GM21515 (cell line): ENCODE data around the gene GAS6.

Experiments
- ATAC-seq: cut with Tn5 transposase; IDR thresholded peaks from one replicate; pipeline ENCODE4 v1.9.1; 2021; ENCODE audit not compliant: unreplicated experiment

Gene GAS6

DNA sequence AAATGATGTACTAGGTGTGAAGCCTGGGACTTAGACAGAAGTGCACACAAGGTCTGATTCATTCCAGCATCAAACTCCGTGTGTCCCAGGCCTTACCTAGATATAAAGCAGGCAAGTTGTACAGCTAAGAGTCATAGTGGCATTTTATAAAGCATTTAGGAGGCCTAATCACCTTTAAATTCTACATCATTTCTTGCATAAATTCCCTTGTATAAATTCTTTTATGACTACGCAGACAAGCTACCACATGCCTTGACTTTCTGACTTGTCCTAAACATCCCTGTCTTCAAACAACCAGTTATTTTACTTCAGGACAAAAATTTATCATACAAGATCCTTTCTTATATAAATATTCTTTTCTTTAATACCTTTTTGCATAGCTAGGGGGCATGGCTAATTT is 82.3 kb downstream of the GAS6 start:
- ATAC-seq: no peak

DNA sequence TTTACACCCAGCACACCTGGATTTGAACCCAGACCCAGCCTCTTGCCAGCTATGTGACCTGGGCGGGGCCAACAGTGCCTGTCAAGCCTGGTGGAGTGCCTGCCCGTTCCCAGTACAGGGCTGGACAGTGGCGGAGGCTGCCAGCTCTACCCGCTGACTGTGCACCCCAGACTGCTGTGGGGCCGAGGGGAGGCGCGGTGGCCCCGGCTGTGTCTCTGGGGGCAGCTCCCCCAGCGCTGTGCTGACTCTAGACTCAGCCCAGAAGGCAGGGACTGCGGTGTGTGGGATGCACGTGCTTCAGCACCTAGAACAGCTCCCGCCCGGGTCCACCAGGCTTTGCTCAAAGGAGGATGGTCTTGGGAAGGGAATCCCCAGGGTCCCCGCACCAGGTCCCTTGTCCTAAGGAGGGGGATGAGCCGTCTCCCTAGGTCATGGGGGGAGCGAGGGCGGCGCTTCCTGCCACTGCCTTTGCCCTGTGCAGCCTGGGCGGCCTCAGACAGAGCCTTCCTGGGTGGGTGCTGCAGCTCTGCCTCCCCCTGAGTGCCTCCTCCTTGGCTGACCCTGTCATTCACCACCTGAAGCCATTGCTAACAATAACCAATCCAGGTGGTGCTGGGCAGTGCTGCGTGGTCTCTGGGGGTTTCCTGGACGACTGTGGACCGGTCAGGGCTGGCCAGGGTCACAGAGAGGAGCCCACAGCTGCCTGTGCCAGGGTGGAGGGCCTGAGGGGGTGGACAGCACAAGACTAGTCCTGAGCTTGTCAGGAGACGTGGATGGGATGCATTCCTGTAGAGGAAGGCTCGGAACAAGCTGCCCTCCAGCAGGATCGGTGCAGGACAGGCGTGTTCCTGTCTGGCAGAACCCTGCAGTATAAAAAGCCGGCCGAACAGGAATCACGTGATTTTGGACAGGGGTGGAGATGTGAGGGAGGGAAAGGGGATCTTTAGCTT is 86.3 kb downstream of the GAS6 start:
- ATAC-seq: no peak

DNA sequence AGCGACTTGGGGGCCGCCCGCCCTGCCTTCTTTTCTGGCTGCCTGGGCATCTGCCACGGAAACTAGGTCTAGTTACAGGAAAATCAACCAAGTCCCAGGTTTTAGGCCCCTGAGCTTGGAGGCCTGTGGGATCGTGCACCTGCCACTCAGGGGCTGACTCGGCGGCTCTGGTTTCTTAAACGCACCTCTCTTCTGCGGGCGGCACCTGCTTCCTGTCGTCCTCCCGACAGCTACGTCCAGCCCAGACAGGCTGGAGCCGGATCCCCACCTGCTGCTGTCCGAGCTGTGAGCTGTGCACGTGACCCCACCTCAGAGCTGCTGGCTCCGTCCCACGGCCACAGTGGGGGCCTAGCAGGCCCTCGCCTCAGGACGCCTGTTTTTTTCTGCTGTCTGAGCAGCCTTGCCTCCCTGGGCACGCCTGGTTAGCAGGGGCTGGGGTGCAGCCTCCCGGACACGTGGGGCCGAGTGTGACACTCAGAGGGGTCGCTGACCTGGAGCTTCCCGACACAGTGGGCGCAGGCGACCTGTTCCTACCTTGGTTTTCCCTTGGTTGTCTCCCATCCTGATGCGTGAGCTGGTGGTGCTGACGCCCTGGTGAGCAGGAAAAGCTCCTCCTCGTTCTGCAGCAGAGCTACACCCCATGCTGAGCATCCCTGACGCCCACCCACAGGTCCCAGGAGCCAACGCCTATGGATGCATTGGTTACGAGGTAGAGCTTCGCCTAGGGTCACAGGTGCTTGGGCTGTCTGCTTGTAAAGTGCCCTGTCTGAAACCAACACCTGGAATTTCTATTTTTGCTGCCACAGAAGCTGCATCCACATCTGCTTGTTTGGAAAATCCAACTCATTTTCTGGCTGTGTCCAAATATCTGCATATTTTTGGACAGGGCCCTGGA is 87.4 kb downstream of the GAS6 start:
- ATAC-seq: no peak

DNA sequence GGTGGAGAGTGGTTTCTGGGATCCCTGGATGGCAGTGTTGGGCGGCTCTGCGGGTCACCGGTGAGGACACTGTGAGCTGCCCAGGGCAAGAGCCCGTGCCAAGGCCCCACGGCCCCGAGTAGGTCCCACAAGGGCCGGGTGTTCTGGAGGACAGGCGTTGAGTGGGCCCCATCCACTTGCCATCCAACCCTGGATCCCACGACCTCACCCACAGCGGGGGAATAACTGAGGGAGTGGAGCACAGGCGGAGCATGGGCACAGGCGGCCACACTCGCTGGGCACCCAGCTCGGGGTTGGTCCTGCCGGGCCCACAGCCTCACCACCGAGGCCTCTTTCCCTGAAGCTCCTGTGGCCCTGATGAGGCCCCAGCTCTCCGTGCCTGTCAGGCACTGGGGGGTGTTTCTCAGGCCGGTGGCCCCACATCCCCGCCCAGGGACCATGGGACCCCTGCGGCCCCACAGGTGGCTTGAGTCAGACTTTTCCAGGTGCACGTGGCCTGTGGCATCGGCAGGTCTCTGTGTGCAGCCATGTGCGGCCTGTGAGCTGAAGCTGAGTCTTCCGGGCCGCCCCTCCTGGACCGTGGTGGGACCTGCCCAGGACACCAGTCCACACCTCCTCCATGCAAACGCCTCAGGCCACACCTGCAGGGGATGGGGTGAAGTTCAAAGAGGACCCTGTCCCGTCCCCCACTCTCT is 88.3 kb downstream of the GAS6 start:
- ATAC-seq: no peak

DNA sequence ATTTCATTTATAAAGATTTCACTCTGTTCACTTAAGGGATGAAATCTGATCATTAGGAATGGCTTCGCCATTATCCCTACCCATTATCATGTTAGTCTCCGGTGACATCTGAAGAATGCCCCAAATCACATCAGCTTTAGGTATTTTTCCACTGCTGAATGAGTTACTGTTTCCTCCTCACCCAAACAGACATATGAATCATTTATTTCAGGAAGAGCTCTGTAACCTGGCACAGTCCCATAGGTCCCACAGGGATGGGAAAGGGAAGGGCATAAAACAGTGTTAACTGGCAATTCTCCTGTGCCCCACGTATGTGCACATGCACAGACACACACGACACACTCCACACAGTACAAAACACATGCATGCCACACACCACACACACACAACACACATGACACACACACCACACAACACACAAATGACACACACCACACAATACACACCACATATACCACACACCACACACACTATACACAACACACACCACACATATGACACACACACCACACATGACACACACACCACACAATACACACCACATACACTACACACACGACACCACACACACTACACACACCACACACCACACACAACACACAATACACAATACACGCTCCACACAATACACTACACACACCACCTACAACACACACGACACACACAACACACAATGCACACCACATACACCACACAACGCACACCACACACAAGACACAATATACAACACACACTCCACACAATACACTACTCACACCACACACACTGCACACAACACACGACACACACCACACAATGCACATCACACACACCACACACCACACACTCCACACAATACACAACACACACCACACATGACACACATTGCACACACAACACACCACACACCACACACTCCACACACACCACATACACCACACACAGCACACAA is 89.4 kb downstream of the GAS6 start:
- ATAC-seq: no peak

DNA sequence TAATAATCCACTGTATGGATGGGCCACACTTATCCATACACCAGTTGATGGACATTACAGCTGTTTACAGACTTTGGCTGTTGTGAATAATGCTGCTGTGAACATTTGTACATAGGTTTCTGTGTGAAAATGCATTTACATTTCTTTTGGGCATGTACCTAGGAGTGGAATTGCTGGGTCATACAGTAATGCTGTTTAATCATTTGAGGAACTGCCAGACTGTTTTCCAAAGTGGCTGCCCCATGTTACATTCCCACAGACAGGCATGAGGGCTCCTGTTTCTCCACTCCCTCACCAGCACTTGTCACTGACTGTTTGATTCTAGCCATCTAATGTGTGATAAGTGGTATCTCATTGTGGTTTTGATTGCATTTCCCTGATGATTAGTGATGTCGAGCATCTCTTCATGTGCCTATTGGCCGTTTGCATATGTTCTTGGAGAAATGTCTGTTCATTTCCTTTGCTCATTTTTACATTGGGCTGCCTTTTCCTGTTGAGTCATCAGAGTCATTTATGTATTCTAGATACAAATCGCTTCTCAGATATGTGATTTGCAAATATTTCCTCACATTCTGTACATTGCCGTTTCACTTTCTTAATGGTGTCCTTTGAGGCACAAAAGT is 92.1 kb downstream of the GAS6 start:
- no peak for ATAC-seq

DNA sequence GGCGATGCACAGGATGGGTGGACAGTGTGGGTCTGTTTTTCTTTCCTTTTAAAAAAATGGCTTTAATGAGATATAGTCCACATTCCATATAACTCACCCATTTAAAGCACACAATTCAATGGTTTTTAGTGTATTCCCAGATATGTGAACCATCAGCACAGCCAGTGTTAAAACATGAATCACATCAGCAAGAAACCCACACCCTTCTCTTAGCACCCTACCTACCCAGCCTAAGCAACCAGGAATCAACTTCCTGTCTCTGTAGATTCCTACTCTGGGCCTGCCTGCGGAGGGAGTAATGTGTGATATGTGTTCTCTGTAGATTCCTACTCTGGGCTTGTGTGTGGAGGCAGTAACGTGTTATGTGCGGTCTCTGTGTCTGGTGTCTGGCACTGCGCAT is 92.9 kb downstream of the GAS6 start:
- ATAC-seq: no peak
